ENCODE results near the gene DEUP1. TPM values are rescaled to one million over a fixed set of nuclear protein-coding genes. Genes with fewer than 3 reads are reported as not detected.

DEUP1 gene
- under 0.01 and 0.33 TPM in 2 replicates for total RNA-seq

GRCh38 chr11:93330446-93330984 is at the start of gene DEUP1:
Gene DEUP1 (plus strand): TSS chr11:93330742. CDS start chr11:93332260, 1,518 bp downstream.

Other genes starting within 250 kb of the DEUP1 start
- gene SLC36A4, start 132.8 kb upstream of the DEUP1 start, total RNA-seq, result 12.0 and 17.5 TPM in 2 replicates
- 8.7 and 13.9 TPM in 2 replicates for gene SMCO4, start 212.6 kb downstream of the DEUP1 start, total RNA-seq